ENCODE data around the gene TMEM181. TPM values are rescaled to one million over a fixed set of nuclear protein-coding genes. Genes with fewer than 3 reads are reported as not detected.

TMEM181 gene
- total and polyA plus RNA-seq, 8 donors: 14.1 to 32.8 (median 23.1) TPM

DNA sequence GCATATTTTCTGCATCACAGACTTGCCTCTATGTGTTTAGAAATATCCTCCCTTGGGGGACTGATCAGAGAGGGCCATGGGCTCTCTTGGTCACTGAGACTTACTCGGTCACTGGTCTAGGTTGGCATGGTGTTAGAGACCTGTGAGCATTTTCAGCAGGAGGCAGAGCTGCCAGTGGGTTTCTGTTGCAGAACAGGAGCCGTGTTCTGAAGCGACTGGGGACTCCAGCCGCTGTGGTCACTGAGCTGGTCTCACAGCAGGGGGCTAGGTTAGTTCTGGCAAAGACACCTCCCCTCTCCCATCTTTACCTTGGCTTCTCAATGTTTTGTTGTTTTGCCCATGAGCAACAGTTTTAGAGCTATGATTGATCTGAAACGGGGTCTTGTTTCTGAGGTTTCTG is 8.7 kb downstream of the TMEM181 start:
- DNase-seq: no peak

DNA sequence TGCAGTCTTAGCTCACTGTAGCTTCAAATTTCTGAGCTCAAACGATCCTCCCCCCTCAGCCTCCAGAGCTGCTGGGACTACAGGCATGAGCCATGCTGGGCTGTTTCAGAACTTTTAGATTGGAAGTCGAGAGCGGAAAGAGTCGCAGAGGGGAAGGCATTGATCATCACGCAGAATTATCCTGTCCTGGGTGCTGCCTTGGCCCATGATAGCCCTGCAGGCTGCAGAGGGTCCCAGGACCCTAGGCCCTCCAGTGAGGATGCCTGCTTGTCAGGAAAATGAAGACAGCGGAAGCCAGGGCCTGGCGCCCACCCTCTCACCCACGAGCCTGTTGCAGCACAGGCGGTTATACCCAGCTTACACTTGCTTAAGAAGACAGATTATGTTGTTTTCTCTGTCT is 9.1 kb downstream of the TMEM181 start:
- DNase-seq: no peak
- 81 to 83% methylated on average over 9 of the region's 9 CpGs for WGBS, 2 donors
- H3K27me3 ChIP-seq: no peaks in the 10 kb centered on the region
- intact Hi-C loops (cut with DNase I): no loop called here
- no peak for FAIRE-seq
- H3K4me3 ChIP-seq: no peak overlapping the region
- no peak for ATAC-seq
- no peak overlapping the region for H3K27ac ChIP-seq
- TF ChIP-seq, protein P1, sequence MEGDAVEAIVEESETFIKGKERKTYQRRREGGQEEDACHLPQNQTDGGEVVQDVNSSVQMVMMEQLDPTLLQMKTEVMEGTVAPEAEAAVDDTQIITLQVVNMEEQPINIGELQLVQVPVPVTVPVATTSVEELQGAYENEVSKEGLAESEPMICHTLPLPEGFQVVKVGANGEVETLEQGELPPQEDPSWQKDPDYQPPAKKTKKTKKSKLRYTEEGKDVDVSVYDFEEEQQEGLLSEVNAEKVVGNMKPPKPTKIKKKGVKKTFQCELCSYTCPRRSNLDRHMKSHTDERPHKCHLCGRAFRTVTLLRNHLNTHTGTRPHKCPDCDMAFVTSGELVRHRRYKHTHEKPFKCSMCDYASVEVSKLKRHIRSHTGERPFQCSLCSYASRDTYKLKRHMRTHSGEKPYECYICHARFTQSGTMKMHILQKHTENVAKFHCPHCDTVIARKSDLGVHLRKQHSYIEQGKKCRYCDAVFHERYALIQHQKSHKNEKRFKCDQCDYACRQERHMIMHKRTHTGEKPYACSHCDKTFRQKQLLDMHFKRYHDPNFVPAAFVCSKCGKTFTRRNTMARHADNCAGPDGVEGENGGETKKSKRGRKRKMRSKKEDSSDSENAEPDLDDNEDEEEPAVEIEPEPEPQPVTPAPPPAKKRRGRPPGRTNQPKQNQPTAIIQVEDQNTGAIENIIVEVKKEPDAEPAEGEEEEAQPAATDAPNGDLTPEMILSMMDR (IDR thresholded peaks at IDR 0.05): no peak
- no peaks in the 10 kb centered on the region for H3K9me3 ChIP-seq
- H3K4me1 ChIP-seq: peaks cover 26 to 29% (median 27%) of the 10 kb centered on the region in 3 donors
- H3K36me3 ChIP-seq: no peaks in the 10 kb centered on the region

More for the DNA sequence above, 8.7 kb downstream of the TMEM181 start:
- no peak overlapping the region for H3K27ac ChIP-seq
- TF ChIP-seq, protein P1 (IDR thresholded peaks at IDR 0.05): no peak
- no peak overlapping the region for H3K4me3 ChIP-seq
- WGBS, 2 donors: 91 to 93% methylated on average over 5 of the region's 5 CpGs
- no peaks in the 10 kb centered on the region for H3K9me3 ChIP-seq
- peaks cover 22 to 28% (median 25%) of the 10 kb centered on the region in 3 donors for H3K4me1 ChIP-seq
- no peaks in the 10 kb centered on the region for H3K36me3 ChIP-seq
- ATAC-seq: no peak
- no peak for FAIRE-seq
- intact Hi-C loops (cut with DNase I): no loop called here
- no peaks in the 10 kb centered on the region for H3K27me3 ChIP-seq

DNA sequence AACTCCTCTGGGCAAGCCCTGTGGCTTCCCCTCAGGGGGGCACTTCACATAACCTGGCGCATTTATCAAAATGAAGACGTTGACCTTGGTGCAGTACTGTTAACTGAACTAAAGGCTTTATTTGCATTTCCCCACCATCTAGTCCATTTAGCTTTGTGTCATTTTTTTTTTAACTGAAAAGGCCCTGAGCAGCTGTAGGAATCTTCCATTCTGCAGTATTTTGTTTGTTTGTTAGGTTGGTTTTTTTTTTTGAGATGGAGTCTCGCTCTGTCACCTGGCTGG is 10.7 kb downstream of the TMEM181 start:
- intact Hi-C loops (cut with DNase I): no loop called here
- no peaks in the 10 kb centered on the region for H3K27me3 ChIP-seq
- 55 to 59% methylated on average over 3 of the region's 3 CpGs for WGBS, 2 donors
- H3K27ac ChIP-seq: no peak overlapping the region
- FAIRE-seq: no peak
- H3K4me3 ChIP-seq: no peak overlapping the region
- TF ChIP-seq, protein P1 (IDR thresholded peaks at IDR 0.05): no peak
- DNase-seq: no peak
- H3K36me3 ChIP-seq: no peaks in the 10 kb centered on the region
- ATAC-seq: no peak
- H3K4me1 ChIP-seq: peaks cover 39 to 40% (median 39%) of the 10 kb centered on the region in 3 donors
- H3K9me3 ChIP-seq: no peaks in the 10 kb centered on the region

DNA sequence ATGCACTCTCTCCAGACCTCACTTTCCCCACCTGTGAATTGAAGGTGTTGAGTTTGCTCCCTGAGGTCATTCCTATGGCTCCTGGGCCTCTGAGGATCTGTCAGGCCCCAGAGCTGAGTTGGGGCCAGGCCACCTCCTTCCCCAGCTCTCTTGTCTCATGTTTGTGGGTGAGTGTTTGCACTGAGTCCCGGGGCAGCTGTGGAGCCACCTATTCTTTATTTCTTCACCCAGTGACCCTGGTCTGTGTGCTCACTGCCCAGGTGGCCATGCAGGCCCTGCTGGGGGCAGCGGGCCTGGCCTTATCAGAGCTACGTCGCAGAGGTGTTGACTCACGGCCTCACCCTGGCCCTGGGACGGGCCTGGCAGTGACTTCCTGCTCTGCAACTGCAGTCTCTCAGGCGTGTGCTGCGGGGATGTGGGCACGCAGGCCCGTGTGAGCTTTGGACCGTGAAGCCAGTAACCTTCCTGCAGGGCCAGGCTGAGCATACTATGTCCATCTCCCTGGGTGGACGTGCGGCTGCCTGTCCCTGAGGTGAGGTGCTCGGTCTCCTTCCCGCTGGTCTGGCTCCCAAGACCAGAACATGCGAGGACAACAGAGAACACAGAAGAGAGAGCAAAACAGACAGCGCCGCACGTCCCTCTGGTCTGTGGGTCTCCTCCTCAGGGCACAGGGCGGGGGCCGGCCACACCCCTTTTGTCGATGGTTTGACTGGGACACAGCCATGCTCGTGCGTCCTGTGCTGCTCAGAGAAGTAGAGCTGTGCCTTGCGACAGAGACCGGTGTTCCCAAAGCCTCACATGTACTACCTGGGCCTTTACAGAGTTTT is 12.1 kb downstream of the TMEM181 start:
- 25 to 35% methylated on average over 26 of the region's 26 CpGs for WGBS, 2 donors

More for the DNA sequence above, 12.1 kb downstream of the TMEM181 start:
- Histone ChIP-seq H3K36me3 (no peaks in the 10 kb centered on the region), H3K4me3 (no peak overlapping the region), H3K27me3 (no peaks in the 10 kb centered on the region), H3K9me3 (no peaks in the 10 kb centered on the region), H3K4me1 (peaks cover 39 to 42% (median 39%) of the 10 kb centered on the region in 3 donors), H3K27ac (peak overlapping the region; percentile 56 to 77 (median 73))
- FAIRE-seq (no peak), DNase-seq (peak; percentile 80 to 92 (median 86)), ATAC-seq (peak; percentile 96 to 97 (median 97))
- intact Hi-C loops (cut with DNase I): no loop called here
- TF ChIP-seq, protein P1 (IDR thresholded peaks at IDR 0.05): no peak
